ENCODE measurements around the gene CNTNAP2.
"Not testable (repeated sequence)": the region's sequence is repeated elsewhere in the genome, so short reads cannot be mapped to it uniquely, and the experiment has no call there.

CNTNAP2 gene

DNA sequence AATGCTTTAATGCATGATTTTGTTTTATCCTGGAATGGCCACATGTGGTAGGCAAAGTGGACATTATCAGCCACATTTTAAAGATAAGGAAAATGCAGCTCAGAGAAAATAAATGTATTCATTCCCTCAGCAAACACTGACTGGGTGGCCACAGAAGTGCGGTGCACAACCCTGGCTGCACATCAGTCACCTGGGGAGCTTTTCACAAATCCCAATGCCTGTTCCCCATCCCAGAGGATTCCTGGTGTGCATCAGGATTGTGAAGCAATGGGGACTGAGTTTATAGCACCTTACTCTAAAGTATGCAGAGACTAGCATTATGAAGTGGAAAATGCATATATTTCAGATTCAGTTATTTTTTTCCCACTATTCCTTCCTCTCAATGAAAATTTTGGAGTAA, 2280.5 kb downstream of the CNTNAP2 start:
- no peak for DNase-seq

DNA sequence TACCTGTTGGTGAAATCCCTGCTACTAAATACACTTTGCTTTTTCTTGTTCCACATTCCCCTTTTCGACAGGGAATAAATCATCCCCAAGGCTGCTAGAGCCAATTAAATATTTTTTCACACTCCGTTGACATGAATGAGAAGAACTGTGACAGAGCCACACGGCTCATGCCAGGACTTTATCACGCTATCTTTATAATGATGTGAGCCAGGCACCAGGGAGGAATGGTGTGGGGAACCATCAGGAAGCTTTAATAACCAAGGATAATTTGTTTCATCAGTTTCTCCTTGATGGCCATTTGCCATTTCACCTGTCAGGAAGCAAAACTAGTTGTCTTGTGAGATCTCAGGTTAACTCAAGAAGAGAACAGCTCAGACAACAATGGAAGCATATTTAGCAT, 2280.9 kb downstream of the CNTNAP2 start:
- DNase-seq, result no peak

DNA sequence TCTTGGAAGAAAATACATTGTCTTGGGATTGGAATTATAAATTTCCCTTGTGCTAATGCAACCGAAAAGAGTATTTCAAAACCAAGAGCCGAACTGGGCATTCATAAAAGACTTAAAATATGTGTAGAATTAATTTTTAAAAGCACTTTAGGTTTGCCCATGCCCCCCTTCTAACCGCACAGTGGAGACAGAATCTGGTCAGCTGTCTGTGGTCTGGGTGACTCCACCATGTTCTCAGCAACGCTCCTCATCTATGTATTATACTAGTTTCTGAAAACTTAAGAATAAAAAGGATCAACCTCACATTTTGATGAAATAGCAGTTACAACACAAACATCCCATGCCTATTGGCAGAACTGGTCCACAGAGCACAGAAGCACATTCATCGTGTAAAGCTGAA, 2281.4 kb downstream of the CNTNAP2 start:
- no peak for DNase-seq

DNA sequence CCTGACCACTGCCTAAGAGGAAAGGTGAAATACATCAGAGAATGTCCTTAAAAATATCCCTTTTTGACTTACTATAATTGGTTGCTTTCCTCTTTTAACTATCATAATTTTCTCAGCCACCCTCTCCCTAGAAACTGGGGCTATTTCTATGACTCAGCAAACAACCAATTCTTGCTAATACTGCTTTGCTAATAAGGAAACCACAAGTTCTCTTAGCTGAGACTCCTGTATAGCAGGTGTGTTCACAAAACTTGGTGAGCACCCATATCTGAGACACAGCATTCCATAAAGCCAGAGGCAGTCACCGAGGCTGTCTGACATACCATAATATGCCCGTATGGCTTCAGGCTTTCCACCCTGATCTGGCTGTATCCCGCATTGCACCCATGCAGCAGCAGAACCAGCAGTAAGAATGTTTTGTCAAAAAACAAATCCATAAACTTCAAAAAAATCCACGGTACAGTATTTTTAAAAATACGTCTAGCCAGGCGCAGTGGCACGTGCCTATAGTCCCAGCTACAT, 2282.3 kb downstream of the CNTNAP2 start:
- DNase-seq, result no peak

DNA sequence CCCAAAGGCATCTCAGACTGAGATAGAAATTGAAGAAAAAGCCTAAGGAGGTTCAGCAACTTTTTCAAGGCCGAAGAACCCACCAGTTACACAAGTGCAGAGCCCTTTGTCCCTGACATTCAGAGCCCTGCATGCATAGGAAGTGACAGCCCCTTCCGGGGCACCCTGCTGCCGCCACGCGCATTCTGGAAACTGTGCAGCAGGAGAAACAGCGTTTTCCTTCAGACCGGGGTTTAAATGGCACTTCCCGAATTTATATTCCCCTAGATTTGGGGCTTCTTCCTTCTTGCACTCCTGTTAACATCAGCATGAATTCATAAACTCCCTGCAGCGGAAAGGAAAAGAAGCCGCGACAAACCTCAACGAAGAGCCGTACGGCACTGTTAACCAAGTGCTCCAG, 2283.5 kb downstream of the CNTNAP2 start:
- no peak for DNase-seq

DNA sequence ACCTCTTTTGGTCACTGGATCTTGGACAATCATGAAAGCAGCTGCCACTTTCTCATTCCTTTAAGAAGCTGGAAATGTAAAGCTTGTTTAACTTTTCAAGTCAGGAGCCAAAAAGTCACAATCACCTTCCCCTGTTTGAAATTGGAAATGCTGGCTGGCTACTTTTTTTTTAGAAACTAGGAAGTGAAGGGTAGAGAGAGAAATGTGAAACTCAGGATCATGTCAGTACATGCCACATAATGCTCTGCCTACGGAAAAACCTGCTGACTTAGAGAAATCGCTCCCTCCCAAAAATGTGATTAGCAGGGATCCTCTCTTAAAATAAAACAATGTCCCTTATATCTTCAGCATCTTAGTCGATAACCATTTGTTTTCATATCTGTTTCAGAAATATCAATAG, 2285.6 kb downstream of the CNTNAP2 start:
- no peak for DNase-seq

DNA sequence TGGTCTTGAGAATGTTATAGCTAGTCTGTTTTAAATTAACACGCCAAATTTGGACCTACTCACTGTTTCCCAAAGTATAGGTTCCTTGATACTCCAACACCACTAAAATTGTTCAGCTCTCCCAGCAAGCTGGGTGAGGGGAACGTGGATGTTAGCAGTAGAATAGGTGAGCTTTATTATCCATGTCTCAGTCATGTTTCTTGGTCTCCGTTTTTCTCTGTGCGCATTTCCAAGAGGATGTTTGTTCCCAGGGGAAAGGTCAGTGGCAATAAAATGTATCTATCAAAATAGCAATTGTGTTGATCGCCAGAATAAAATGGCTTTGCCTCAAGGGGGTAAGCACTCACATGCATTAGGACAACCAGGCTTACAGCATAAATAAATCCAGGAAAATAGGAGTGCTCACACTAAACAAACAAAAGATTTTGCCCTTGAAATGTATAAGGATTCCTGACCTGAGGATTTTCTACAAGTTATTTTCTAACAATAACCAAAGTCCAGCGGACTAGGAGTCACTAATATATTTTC, 2286.9 kb downstream of the CNTNAP2 start:
- DNase-seq, result no peak

DNA sequence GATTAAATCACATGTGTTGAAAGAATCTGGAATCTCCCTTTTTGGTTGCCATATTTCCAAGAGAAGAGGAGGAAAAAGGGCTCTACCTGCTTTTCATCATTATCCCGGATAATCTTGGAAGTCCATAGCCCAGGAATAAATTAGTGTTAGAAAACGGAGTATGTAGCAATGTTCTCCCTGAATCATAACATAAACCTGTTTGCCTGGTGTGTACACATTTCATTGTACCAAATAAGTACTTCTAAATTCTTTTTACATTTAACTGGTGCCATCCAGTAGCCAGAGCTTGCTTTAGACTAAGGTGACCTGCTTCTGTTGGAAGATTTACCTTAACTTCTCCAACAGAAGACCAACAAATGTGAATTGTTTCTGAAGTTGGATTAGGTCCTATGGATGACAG, 2291.7 kb downstream of the CNTNAP2 start:
- DNase-seq, result no peak

DNA sequence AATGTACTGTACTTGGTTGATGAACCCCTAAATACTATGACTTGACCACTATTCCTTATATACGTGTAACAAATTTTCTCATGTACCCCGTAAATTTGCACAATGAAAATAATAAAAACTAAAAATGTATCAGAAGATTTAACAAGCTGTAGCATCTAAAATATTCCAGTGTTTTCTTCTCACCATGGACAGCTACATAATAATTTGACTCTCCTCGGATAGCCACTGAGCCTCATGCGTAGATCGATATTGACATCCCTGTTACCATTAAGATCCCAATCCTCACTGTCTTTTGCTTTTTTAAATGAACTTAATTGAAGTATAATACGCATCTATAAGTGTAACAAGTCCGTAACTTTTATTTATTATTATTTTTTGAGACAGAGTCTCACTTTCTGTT, 2294.3 kb downstream of the CNTNAP2 start:
- DNase-seq, result no peak

DNA sequence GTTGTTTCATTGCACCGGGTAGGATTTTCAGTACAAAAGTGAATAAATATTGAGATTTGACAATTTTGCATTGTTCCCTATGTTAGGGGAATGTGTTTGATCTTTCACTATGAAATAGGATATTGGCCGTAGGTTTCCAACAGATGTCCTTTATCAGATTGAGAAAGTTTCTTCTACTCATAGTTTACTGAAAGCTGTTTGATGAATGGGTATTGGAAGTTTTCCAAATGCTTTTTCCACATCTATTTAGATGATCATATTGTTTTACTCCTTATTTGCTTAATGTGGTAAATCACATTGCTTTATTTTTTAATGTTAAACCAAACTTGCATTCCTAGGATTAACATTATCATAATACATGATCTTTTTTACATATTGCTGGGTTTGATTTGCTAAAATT, 2296.1 kb downstream of the CNTNAP2 start:
- no peak for DNase-seq

DNA sequence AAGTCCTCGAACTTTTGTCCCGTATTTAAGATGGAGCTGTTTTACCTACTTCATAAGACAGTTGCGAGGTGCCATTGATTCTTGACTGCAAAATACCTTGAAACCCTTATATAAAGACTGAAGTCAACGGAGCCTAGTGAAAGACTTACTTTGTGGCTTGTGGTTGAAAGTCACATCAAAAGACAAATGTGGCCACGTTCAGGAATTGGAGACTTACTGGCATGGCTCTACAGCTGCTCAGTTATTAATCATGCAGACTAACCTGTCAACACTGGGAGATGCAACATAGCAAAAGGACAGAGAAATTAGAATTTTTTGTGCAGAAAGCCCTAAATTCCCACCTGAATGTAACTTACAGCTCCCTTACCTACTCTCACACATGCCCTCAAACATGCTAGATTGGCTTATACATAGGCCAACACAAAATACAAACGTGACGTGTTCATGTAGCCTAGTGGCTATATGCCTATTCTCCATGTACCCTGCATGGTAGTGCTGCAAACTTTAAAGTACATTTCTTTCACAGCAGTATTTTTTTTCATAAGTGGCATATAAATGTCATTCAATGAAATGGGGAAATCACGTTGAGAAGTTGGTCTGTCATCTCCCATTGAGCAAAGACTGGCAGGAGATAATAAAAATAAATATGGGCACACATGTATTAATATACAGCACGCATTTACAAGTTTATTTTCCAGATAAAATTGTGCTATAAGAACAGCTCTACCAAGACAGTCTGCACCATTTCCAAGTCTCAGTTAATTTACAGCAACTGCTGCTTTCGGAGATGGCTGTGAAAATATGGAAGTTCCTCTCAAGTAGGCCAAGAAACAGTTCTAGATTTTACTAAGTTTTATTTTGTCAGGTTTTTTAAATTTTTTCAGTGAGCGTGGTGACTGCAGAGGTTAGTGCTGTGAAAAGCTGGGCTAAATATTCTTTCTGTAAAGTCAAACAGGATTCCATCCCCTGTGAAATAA, 2303.5 kb downstream of the CNTNAP2 start:
- no peak for DNase-seq

DNA sequence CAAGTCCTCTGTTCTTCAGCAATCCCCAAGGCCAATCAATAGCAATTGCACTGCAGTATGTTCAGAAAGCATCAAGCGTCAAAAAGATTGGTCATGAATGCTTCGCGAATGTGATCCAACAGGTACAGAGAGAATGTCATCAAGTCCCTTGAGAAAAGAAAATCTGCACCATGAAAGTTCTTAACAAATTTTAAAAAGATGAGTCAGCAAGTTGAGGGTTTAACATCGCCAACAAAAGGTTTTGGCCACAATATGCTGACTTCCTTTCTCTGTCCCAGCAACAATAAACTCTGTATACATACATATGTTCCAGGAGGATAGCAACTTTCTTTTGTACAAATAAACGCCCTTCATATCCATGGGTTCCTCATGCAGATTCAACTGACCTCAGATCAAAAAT, 2305.4 kb downstream of the CNTNAP2 start:
- no peak for DNase-seq

DNA sequence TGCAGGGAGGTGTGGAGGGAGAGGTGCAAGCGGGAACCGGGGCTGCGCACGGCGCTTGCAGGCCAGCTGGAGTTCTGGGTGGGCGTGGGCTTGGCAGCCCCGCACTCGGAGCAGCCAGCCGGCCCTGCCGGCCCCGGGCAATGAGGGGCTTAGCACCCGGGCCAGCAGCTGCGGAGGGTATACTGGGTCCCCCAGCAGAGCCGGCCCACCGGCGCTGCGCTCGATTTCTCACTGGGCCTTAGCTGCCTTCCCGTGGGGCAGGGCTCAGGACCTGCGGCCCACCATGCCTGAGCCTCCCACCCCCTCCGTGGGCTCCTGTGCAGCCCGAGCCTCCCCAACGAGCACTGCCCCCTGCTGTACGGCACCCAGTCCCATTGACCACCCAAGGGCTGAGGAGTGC, 2309.8 kb downstream of the CNTNAP2 start:
- not testable (repeated sequence) for DNase-seq

DNA sequence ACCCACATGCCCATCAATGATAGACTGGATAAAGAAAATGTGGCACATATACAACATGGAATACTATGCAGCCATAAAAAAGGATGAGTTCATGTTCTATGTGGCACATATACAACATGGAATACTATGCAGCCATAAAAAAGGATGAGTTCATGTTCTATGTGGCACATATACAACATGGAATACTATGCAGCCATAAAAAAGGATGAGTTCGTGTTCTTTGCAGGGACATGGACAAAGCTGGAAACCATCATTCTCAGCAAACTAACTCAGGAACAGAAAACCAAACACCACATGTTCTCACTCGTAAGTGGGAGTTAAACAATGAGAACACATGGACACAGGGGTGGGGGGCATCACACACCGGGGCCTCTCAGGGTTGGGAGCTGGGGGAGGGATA, 2314.1 kb downstream of the CNTNAP2 start:
- not testable (repeated sequence) for DNase-seq

DNA sequence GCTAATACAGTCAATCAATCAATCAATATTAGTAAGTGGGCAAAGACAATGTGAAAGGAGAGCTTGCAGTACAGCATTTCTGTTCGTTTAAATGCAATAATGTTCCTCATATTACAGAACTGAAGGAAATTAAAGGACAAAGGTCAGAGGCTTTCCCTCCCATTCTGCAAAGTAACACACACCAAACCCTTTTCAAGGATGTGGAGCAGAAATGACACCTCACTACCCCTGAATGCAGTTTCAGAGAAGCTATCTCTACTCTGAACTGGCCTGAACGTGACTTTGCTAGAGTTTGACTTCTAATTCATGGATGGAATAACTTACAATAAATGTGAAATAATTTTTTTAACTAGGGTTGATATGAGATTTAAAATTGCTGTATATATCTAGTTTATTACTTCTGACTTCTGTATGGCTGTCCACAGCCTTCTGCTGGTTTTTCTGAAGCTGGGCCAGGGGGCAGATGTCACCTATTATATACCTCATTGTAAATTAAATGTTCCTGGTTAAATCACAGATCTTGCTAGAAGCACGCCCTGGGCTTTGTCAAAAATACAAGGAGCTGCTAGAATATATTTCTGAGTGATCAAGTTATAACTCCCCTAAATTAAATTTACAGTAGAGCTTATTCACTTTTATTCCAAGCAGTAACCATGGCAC, 2317.1 kb downstream of the CNTNAP2 start:
- DNase-seq, result no peak

DNA sequence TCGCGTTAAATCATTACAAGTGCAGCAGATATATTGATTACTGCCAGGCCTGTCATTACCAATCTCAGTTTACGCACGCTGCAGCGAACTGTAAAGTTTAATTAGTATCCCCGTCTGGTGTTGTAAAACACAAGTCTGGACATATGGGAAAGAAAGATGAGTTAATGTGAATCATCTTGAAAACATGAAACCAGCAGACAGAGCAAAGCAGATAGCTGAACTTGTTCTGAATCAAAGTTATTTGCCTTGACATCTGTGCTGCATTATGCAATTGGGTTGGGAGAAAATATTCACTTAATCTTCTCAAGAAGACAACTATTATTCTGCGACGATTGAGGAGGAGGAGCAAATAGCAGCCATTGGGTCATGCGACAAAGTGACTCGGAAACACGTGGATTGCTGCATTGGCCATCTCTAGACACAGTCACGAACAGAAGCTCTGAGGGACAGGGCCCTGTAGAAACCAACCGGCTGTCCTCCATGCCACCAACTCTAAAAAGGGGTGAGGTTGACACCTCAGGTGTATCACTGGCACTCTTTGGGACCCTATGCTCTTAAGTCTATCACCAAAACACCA, 2317.7 kb downstream of the CNTNAP2 start:
- no peak for DNase-seq

DNA sequence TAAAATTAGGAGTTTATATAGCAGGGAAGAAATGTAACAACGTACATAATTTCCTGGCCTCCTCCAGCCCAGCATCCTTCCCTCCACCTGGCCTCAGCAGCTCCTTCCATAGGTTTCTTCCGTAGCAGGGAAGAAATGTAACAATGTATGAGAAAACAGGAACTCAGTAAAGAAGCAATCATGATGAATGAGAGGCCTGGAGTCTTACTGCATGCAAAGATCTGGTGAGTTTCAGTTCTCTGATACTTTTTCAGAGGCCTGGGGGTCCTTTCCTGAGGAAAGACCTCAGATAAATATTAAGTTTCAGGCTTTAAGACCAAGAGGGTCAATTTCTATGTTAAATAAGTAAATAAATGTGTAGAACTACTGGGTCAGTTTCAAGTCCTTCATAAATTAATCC, 2318.3 kb downstream of the CNTNAP2 start:
- DNase-seq, result no peak

DNA sequence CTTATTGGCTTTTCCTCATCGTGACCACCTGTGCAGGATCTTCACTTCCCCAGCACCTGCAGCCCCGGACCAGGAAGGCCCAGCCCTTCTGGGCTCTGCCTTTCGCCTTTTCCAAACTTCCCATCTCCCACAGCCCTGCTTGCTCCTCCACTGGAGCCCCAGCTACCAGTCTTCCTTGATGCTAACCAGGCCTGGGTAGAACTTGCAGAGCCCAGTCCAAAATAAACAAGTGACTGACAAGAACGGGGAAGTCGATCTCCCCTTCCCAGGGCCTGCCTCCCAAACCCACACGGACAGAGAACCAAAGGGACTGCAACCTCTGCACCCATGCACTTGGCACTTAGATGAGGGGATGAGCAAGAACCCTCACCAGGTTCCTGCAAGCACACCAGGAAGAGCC, 2319.1 kb downstream of the CNTNAP2 start:
- no peak for DNase-seq

DNA sequence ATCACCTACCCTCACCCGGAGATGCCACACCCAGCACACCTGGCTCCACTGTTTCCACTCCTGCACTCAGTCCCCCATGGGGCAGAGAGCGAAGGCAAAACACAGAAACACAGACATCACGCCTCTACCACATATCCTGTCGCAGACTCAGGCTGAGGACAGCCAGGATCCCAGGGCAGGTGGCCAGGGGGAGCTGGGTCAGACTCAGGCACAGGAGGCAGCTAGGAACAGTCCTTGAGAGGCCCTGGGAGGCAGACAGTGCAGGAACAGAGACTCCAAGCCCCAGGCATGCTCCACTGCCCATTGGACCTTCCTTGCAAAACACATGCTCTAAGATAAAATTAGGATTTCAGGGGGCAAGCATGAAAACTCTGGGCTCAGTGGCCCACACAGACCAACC, 2319.5 kb downstream of the CNTNAP2 start:
- DNase-seq, result no peak

DNA sequence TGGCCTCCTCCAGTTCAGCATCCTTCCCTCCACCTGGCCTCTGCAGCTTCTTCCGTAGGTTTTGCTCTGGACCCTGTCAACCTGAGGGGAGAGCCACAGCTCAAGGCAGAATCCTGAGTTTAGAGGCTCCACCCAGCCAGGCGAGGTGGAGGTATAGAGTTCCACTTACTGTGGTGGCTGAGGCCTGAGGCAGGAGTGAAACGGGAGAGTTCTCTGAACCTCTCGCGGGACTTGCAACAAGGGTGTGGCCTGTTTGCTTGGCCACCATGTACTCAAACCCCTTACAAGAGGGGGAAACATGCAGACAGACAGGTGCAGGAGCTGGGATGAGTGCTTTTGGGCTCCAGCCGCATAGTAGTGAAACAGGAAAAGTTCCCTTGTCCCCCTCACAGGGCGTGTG, 2320.0 kb downstream of the CNTNAP2 start:
- no peak for DNase-seq

DNA sequence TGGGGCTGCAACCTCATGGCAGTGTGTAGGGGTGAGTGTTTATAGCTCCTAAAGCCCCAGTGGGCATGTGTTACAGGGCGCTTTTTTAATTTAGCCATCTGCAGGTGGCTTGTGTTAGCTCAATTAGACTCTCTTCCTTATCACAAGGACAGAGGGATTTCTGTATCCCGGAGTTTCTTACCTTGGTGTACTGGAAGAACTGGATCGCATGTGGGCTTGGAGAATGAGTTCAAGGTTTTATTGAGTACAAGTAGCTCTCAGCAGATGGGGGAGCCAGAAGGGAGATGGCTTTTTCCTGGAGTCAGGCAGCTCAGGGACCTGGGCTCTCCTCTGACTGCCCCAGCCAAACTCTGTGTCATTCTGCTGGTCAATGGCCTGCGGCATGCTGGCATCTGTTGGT, 2320.4 kb downstream of the CNTNAP2 start:
- DNase-seq, result no peak

DNA sequence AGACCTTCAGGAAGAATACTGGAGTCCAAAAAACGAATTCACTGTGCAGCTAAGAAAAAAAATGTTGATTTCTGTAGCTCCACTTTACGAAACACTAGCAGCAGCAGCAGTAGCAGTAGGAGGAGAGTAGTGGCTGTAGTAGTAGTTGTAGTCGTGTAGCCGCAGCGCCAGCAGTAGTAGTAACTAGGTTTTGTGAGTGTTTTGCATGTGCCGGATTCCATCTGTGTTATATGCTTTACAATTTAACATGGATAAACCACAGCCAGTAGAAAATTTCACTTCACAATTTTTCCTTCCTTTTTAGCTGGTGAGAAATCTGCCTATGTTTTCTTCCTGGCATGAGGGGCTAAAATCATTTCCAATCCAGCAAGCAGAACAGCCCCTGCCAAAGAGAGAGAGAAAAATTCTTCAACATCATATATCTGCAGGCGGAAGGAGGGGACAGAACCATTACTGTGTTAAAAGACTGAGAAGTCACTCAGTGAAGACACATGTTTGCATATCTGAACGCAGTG, 2325.6 kb downstream of the CNTNAP2 start:
- no peak for DNase-seq

DNA sequence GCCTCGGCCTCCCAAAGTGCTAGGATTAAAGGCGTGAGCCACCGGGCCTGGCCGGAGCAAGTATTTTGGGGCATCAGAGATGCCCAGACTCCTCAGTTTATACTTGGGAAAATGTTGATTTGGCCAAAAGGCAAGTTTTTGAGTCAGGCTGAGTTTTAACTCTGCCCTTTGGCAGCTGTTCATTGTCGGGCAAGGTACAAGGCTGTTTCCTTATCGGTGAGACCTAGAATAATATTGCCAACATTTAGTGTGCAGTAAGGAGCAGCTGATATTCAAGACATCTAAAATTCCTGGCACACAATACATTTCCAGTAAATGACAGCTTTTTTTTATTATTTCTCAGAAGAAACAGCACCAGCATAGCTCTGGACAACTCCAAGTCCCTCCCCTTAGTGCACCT, 2326.3 kb downstream of the CNTNAP2 start:
- DNase-seq, result no peak

All from CD4-positive, alpha-beta T cell treated with Interleukin-4 for 4 hours (primary cell).